Large intestine (tissue), 3 donors: ENCODE data around the gene NDUFB7. TPM values are rescaled to one million over a fixed set of nuclear protein-coding genes. Genes with fewer than 3 reads are reported as not detected.

Experiments
- DNase-seq, 2 donors: peaks; one replicate each; pipeline versions ENCODE4 v3.0.0 to v3.0.0-alpha.2; 2013
- H3K27ac ChIP-seq: one replicate; pipeline ENCODE4 v1.5.1; 2013; ENCODE audit warnings: low read length
- H3K27me3 ChIP-seq: 2 replicates; pipeline ENCODE4 v1.6.1; 2013; ENCODE audit warnings: low read length; ENCODE audit not compliant: control insufficient read depth, insufficient read depth
- H3K36me3 ChIP-seq: 2 replicates; pipeline ENCODE4 v1.6.1; 2013; ENCODE audit warnings: low read length; ENCODE audit not compliant: control insufficient read depth, insufficient read depth
- H3K4me1 ChIP-seq: one replicate; pipeline ENCODE4 v1.6.1; 2013; ENCODE audit warnings: low read length; ENCODE audit not compliant: control insufficient read depth, insufficient read depth
- H3K4me3 ChIP-seq: one replicate; pipeline ENCODE4 v1.5.1; 2013; ENCODE audit warnings: low read length
- H3K9me3 ChIP-seq: one replicate; pipeline ENCODE4 v1.6.1; 2013; ENCODE audit warnings: mild to moderate bottlenecking, low read depth, low read length, moderate library complexity; ENCODE audit not compliant: control insufficient read depth
- WGBS: methylation state at CpG from one replicate; pipeline ENCODE4 v1.1.5; 2013; ENCODE audit warnings: low lambda C conversion rate; ENCODE audit not compliant: insufficient coverage; 5-methylcytosine and 5-hydroxymethylcytosine counted together
- polyA plus RNA-seq: library from polyadenylated mRNA; unstranded; fragments of 120-200 nt; gene quantifications from one replicate; pipeline ENCODE4 v1.2.1, GENCODE V29; 2013

Gene NDUFB7
- polyA plus RNA-seq, 1 donor, result 140 TPM

- Histone ChIP-seq H3K4me3 (no peak overlapping the region), H3K4me1 (peaks cover 4% of the 10 kb centered on the region), H3K36me3 (no peaks in the 10 kb centered on the region), H3K27me3 (no peaks in the 10 kb centered on the region), H3K9me3 (no peaks in the 10 kb centered on the region), H3K27ac (no peak overlapping the region)
- DNase-seq, result no peak
- no CpG with 5 or more reads among the region's 6 CpGs for WGBS
Observed at GRCh38 chr19:14525729-14526128, 46.1 kb downstream of the NDUFB7 start.

- no peak overlapping the region for H3K4me3 ChIP-seq
- WGBS, result no CpG with 5 or more reads among the region's 4 CpGs
- H3K27me3 ChIP-seq, result no peaks in the 10 kb centered on the region
- peaks cover 18% of the 10 kb centered on the region for H3K4me1 ChIP-seq
- H3K27ac ChIP-seq, result no peak overlapping the region
- H3K9me3 ChIP-seq, result no peaks in the 10 kb centered on the region
- no peak for DNase-seq
- peaks cover 11% of the 10 kb centered on the region for H3K36me3 ChIP-seq
Observed at GRCh38 chr19:14520543-14520942, 51.3 kb downstream of the NDUFB7 start.

GRCh38 chr19:14519860-14520407 is 51.9 kb downstream of the NDUFB7 start:
- Histone ChIP-seq H3K36me3 (peaks cover 17% of the 10 kb centered on the region), H3K27me3 (no peaks in the 10 kb centered on the region), H3K9me3 (no peaks in the 10 kb centered on the region), H3K4me1 (peaks cover 23% of the 10 kb centered on the region), H3K4me3 (no peak overlapping the region), H3K27ac (no peak overlapping the region)
- DNase-seq, result no peak
- no CpG with 5 or more reads among the region's 2 CpGs for WGBS

GRCh38 chr19:14519245-14519859 is 52.5 kb downstream of the NDUFB7 start:
- Histone ChIP-seq H3K9me3 (no peaks in the 10 kb centered on the region), H3K4me3 (no peak overlapping the region), H3K27me3 (no peaks in the 10 kb centered on the region), H3K36me3 (peaks cover 23% of the 10 kb centered on the region), H3K27ac (peak overlapping the region; percentile 96), H3K4me1 (peaks cover 29% of the 10 kb centered on the region)
- WGBS, result 92% methylated on average over 5 of the region's 22 CpGs
- no peak for DNase-seq

GRCh38 chr19:14517840-14518505 is 53.9 kb downstream of the NDUFB7 start, which contains the start of gene DNAJB1:
DNAJB1 (minus strand) TSS chr19:14518397; CDS start chr19:14518349, 48 bp downstream.
- Histone ChIP-seq H3K27ac (peak within 1 kb of the TSS; percentile 100), H3K36me3 (peaks cover 33% of the 10 kb centered on the region), H3K4me3 (peak within 1 kb of the TSS; percentile 100), H3K9me3 (no peaks in the 10 kb centered on the region), H3K27me3 (no peaks in the 10 kb centered on the region), H3K4me1 (peaks cover 32% of the 10 kb centered on the region)
- no CpG with 5 or more reads among the region's 82 CpGs for WGBS
- DNase-seq, result peak; percentile 82 to 92

GRCh38 chr19:14517446-14517839 is 54.4 kb downstream of the NDUFB7 start:
- Histone ChIP-seq H3K4me3 (peak overlapping the region; percentile 71), H3K9me3 (no peaks in the 10 kb centered on the region), H3K27ac (peak overlapping the region; percentile 76), H3K4me1 (peaks cover 30% of the 10 kb centered on the region), H3K27me3 (no peaks in the 10 kb centered on the region), H3K36me3 (peaks cover 36% of the 10 kb centered on the region)
- DNase-seq, result no peak
- no CpG with 5 or more reads among the region's 32 CpGs for WGBS

- Histone ChIP-seq H3K4me3 (peak overlapping the region; percentile 71), H3K4me1 (peaks cover 28% of the 10 kb centered on the region), H3K27me3 (no peaks in the 10 kb centered on the region), H3K9me3 (no peaks in the 10 kb centered on the region), H3K27ac (peak overlapping the region; percentile 76), H3K36me3 (peaks cover 36% of the 10 kb centered on the region)
- no CpG with 5 or more reads among the region's 22 CpGs for WGBS
- peak in 1 of 2 donors; percentile 28 for DNase-seq
Observed at GRCh38 chr19:14516746-14517438, 55.0 kb downstream of the NDUFB7 start.

Other genes starting within 250 kb of the NDUFB7 start
- gene ADGRE5, start 190.6 kb downstream of the NDUFB7 start, polyA plus RNA-seq, result 54.3 TPM
- 69.2 TPM for gene DDX39A, start 152.7 kb downstream of the NDUFB7 start, polyA plus RNA-seq
- 65.3 TPM for gene PKN1, start 138.8 kb downstream of the NDUFB7 start, polyA plus RNA-seq
- gene PTGER1, start 96.7 kb downstream of the NDUFB7 start, polyA plus RNA-seq, result 0.97 TPM
- 43.7 TPM for gene GIPC1, start 75.9 kb downstream of the NDUFB7 start, polyA plus RNA-seq
- 101 TPM for gene DNAJB1, start 53.7 kb downstream of the NDUFB7 start, polyA plus RNA-seq
- gene TECR, start 42.5 kb downstream of the NDUFB7 start, polyA plus RNA-seq, result 236 TPM
- 0.13 TPM for gene CLEC17A, start 11.0 kb upstream of the NDUFB7 start, polyA plus RNA-seq
- 0.79 TPM for gene ADGRE3, start 102.8 kb upstream of the NDUFB7 start, polyA plus RNA-seq
- 14.1 TPM for gene ZNF333, start 118.0 kb upstream of the NDUFB7 start, polyA plus RNA-seq
- gene ADGRE2, start 206.5 kb upstream of the NDUFB7 start, polyA plus RNA-seq, result 1.2 TPM